Tongue (tissue), 2 donors: ENCODE measurements around the gene C1QTNF6. TPM values are rescaled to one million over a fixed set of nuclear protein-coding genes. Genes with fewer than 3 reads are reported as not detected.

Source experiments
- DNase-seq: peaks from one replicate; pipeline ENCODE4 v3.0.0-alpha.2; 2015
- total RNA-seq: library from RNA; depleted of rRNA; stranded (reverse); fragments of >200 nt; gene quantifications from one replicate; pipeline ENCODE4 v1.2.3, GENCODE V29; 2014

C1QTNF6 gene
- total RNA-seq, 1 donor from 2014 or later: 8.9 TPM

DNA sequence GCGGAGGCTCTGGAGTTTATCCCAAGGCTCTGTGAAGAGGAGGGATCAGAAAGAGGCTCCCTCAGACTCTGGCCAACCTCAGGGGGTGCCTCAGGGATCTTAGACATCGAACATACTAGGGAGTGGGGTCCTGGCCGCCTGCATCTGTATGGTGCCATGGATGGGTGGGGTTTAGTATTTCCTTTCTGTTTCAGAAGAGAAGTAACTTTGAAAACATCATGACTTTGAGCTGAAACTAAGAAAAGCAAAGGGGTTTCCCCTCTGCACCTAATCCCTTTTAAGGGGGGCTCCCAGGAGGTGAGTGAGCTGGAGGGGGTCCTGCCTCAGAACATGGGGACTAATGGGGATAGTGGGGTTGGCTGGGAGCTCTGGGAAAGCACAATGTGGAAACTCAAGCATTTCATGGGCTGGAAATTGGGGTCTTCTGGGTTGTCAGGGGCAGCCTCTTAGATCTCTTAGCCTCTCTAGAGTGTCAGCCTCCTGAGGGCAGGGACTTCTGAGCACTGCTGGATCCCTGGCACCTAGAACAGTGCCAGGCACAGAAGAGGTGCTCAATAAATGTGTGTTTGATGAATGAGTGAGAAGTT, 36.0 kb upstream of the C1QTNF6 start:
- no peak for DNase-seq

DNA sequence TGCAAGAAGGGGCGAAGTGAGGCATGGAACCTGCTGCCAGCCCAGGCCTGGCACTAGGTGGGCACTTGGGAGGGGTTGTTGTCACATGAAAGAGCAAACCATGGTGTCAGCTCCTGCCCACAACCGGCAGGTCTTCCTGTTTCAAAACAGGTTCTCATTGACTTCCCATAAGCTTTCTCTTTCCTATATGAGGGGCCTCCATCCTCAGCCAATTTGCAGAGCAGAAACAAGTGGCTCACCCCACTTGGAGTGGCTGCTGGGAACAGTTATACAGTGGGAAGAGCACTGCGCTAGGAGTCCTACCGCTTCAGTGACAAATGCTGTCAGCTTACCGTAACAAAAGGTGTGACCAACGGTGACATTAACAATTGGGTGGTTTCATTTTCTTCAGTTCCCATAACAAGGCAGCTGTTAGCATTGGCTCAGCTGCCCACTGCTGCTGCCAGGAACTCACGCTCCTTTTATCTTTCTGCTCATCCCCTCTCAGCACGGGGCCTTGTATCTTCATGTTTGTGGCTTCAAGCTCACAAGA, 34.5 kb upstream of the C1QTNF6 start:
- no peak for DNase-seq

DNA sequence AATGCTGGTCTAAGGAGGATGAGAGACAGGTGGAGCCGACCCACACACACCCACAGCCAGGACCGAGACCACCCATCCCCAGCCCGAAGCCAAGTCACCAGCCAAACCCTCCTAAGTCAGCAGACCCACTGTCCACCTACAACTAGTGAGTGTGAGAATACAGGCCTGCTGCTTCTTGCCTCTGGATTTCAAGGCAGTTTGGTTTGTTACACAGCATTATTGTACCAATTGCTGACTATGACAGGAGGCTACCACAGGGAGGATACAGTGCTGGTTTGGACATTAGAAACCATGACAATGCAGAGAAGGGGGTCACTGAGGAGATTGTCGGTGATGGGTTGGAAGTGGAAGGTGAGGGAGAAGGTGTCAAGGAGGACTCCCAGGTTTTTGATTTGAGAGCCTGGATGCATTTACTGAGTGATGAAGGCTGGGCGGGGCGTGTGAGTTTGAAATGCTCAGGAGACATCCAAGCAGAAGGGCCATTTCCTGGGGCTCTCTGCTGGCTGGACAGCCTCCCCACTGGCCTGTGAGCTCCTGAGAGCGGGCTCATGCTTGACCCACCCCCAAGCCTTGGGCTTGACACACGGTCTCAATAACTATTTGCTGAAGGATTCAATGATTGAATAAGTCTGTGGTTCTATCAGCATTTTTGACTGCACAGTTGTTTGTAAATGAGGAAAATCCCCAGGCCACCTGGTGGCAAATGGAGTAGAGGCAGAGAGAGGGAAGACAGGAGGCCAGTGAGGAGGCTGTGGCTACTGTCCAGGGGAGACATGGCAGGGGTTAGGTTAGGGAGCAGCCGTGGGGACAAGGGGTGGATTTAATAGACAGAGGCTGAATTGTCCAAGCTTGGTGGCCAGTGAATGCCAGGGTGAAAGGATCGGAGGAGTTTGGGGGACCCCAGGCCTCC, 33.6 kb upstream of the C1QTNF6 start:
- no peak for DNase-seq

DNA sequence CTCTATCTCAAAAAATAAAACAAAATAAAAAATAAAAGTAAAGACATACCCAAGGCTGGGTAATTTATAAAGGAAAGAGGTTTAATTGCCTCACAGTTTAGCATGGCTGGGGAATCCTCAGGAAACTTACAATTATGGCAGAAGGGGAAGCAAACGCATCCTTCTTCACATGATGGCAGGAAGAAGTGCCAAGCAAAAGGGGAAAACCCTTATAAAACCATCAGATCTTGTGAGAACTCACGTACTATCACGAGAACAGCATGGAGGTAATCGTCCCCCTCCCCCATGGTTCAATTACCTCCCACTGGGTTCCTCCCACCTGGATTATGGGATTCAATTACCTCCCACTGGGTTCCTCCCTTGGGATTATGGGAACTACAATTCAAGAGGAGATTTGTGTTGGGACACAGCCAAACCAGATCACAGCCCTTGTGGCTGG, 32.5 kb upstream of the C1QTNF6 start:
- no peak for DNase-seq

DNA sequence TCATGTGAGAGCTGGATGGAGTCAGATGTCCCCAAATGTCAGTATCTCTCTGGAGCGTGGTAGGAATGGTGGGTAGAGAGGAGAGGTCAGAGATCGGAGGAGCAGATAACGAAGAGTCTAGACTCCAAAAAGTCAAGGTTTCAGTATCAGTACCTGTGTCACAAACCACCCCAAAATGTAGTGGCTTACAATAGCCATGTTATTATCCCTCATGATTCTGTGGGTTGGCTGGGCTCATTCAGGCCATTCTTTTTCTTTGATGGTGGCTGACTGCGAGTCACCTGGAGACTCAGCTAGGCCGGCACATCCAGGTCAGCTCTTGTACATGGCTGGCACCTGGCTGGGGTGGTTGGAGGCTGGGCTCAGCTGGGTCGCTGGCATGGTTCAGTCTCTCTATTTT, 31.5 kb upstream of the C1QTNF6 start:
- DNase-seq: no peak

DNA sequence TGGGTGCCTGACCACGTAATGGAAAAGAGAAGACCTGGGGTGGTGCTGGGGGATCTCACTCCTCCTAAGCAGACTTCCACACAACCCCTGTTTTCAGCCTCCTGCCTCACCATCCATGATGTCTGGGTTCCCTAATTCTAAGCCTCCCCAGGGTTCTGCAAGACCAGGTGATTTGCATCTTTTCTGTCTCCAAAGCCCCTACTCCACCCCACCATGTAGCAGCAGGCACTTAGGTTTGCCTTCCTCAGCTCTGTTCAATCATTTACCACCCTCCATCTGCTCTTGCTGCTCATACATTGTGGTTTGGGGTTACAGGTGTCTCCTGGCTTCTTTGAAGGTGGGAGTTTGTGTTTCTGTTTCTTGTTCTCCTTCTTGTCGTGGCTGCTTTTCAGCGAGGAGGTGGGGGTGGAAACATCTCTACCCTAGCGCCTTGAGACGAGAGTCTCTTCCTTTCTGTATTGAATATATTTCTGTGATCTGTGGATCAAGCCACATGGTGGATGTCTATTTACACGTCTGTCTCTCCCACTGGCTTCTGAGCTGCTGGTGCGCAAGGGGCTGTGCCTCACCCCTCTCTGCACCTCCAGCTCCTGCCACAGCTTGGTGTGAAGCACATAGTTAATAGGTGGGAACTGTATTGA, 30.8 kb upstream of the C1QTNF6 start:
- no peak for DNase-seq

DNA sequence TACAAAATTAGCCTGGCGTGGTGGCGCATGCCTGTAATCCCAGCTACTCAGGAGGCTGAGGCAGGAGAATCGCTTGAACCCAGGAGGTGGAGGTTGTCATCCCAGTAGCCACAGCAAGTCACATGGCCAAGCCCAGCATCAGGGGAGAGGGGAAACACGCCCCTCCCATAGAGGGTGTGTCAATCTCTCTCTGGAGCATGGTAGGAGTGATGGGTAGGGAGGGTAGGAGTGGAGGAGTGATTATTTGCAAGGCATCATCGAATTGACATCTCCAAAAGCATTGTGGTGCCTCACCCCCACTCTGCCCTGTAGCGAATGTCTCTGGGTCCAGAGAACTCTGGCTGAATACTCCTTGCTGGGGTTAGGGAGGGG, 30.3 kb upstream of the C1QTNF6 start:
- DNase-seq: no peak

DNA sequence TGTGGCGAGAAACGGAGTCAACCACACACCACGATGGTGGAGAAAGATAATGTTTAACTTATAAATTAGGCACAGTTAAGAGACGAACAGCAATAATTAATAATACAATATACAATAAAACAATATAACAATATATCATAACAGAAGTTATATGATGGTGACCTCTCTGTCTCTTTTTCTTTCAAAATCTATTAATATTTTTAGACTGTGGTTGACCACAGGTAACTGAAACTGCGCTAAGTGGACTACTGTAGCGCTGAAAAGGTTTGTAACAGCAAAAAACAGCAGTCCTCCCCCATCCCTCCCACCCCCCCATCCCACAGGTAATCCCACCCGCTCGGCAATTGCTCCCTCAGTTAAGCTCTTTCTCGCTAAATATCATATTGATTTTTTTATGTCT, 27.8 kb upstream of the C1QTNF6 start:
- no peak for DNase-seq

DNA sequence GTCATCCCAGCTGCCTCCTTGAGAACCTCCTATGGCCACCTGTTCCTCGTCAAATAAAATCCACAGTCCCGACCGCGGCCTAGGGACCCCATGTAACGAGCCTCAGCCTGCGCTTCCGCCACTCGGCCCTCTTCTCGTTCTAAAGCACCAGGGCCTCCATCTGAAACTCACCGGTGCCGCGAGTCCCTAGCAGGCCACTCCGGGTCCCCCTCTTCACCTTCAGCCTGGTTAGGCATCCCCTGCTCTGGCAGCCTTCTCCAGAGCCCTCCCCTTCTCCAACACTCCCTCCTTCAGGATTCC, 26.6 kb upstream of the C1QTNF6 start:
- DNase-seq: no peak

DNA sequence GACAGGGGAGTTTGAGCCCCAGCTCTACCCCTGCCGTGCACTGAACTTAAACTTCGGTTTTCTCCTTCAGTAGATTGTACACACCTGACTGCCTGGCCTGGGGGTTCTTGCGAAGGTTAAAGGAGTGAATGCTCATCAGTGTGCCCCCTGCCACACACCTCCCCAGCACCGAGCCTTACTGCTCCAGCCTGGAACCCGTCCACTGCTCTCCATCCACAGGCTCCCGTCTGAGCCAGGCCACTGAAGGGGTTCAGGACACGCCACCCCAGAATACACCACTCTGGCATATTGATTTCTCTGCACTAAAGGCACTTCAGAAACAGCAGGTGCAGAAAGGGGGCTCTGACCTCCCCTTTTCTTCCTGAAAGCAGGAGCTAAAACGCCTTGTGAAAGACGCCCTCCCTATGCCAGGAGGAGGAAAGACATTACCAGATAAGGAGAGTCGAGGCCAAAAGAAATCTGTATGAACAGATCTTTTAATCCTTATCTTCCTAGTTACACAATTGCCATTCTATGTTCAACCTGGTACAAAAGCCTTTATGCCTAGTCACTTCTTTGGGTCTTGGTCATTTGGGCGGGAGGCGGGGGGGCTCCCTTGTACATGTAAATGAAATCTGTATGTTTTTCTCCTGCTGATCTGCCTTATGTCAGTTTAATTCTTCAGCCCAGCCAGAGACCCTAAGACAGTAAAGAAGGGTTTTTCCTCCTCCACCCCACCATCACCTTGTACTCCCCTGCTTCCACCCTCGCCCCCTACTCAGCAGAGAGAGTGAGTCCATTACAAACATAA, 26.1 kb upstream of the C1QTNF6 start:
- no peak for DNase-seq

DNA sequence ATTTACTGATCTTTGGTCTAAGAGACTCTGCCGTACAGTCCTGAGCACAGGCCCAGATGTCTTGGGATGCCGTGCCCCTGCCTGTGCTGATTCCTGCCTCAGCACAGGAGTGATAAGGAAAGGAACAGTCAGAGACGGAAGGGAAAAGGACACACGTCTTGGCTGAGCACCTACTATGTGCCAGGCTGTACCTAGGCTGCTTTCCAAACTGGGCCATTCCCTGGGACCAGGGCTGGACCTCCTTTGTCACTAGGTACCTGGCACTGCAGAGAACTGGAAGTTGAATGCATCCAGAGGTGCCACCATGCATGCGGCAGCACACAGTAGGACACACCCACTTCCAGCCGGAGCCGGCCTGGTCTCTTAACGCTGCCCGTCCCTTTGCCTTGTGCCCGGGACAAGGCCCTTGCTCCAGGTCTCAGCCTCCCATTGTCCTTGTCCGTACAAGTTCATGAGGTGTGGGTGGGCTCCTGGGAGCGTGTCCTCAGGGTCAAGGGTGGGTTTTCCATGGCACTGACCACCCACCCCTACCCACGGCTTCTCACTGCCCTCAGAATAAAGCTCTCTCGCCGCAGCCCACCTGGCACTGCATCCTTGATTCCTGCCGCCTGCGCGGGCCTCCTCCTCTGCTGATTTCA, 25.3 kb upstream of the C1QTNF6 start:
- no peak for DNase-seq

DNA sequence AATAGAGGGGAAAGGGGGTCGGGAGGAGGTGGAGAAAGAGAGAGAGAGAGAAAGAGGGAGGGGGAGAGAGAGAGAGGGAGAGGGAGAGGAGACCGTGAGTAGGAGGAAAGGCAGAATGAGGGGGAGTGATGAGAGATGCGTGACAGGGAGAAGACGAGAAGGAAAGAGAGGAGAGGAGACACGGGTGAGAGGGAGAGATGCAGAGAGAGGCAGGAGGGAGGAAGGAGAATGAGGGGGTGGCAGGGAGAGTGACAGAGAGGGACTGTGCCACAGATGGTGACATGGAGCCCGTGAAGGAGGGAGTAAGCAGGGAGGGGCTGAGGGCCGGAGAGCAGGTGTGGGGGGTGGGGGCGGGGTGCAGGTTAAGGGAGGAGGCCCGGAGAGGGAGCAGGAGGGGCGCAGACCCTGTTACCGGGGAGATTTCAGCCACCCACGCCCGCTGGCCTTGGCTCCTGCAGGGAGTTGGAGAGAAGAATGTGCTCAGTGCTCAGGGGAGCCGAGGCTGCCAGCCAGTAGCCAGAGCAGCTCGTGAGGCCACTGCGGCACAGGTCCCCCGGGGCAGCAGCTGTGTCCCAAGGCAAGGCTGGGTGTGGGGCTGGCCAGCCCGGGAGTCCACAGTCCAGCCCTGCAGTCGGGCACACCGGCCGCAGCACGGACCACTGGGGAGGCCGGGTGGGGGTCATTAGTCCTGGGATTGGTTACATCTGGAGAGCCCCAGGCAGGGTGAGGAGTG, 24.3 kb upstream of the C1QTNF6 start, which contains the start of gene SSTR3:
TSS of gene SSTR3 (minus strand) at position 304 of the 733 bp plus-strand sequence. CDS start 4,674 bp downstream, outside the sequence.
- DNase-seq: peak; percentile 26

DNA sequence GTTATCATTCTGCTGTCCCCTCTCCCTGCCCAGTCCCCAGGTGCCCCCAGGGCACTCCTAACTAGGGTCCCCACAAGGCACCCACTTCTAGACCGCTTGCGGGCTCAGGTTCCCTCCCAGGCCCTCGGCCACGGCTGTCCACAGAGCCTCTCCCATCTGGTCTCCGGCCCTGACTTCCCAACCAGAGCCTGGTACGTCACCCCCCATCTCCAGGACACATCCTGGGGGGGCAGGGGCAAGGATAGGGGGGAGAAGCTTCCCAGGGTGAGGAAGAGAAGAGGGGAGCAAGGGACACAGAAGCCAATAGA, 23.8 kb upstream of the C1QTNF6 start:
- DNase-seq: no peak

DNA sequence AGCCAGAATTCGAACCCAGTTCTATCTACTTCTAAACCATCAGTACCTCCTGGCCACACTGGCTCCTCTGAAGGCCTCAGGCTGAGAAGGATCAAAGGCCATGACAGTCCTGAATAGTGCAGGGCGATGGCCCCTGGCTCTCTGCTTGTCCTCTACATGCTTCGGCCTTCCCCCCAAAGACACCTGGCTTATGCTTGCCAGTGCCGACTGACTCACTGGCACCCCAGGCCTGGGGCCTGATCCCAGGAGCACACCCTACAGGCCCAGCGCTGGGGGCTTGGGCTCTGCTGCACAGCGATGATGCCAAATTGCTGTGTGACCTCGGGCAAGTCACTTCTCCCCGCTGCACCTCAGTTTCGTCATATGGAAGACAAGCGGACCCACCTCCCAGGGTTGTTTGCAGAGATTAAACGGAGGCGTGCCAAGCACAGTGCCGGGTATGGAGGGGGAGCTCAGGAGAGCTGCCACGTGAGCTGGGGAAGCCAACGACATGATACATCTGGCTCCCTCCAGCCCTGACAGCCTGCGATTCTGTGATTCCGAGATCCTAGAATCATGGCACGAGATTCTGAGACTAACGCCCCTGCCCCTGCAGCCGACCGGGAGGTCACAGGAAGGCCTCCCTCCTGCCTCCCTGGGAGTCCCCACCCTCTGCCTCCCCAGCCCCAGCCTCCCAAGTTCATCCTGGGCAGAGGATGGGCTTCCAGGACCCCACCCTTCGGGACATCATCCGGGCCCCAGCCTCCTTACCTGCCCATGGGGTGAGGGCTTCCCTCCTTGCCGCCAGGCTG, 23.2 kb upstream of the C1QTNF6 start:
- DNase-seq: no peak

DNA sequence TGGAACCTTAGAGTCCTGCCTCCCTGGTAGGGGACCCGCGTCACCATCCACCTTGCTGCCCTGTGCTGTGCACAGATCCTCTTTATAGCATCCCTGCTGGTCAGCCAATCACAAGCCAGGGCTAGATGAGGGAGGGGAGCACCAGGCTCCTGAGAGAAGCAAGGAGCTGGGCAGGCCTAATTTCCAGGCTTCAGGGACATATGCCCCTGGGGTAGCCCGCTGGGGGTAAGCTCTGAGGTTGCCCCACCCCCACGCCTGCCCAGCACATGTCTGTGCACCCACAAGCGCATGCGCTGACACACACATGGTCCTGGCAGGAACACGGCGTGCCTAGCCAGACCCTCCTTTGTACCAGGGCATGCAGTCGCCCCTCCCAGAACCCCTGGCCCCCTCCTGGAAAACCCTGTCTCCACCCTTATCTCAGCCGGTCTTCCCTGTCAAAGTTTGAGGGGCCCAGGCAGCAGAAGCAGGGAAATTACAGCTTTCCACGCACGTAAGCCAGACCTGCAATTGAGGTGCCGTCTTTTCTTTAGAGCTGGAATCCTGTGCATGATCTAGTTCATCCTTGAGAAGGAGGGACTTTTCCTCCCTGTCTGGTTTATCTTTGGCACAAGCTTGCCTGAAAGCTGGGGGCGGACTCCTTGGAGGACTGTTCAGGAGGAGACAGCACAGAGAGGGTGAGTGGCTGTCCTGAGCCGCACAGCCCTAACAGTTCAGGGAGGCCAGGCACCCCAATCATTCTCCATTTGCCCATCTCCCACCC, 22.2 kb upstream of the C1QTNF6 start:
- DNase-seq: no peak

DNA sequence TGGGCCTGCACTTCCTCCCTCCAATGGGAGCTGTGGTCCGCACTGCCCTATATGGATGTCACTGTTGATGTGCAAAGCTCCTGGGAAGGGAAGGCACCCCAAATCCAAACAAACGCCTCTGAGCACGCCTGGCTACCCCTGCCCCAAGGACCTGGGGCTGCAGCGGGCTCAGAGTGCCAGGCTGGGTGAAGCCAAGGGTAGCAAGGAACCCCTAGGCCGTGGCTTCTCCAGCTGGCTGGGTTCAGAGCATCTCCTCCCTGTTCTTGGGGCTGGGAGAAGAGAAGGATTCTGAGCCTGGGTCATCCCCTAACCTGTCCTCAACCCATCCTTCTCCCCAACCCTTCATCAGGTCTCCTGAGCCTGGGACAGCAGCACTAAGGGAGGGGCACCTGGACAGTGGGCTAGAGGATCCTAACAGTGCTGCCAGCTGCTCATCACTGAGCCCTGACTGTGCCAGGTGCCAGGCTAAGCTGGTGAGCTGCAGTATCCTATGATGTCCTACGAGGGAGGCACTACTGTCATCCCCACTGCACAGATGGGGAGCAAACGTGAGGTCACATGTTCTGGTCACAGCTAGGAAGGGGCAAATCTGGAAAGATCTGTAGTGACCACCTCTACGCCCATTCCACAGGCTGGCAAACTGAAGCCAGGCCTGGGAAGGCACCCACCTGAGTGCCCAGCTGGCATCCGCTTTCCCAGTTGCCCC, 21.2 kb upstream of the C1QTNF6 start:
- DNase-seq: no peak

DNA sequence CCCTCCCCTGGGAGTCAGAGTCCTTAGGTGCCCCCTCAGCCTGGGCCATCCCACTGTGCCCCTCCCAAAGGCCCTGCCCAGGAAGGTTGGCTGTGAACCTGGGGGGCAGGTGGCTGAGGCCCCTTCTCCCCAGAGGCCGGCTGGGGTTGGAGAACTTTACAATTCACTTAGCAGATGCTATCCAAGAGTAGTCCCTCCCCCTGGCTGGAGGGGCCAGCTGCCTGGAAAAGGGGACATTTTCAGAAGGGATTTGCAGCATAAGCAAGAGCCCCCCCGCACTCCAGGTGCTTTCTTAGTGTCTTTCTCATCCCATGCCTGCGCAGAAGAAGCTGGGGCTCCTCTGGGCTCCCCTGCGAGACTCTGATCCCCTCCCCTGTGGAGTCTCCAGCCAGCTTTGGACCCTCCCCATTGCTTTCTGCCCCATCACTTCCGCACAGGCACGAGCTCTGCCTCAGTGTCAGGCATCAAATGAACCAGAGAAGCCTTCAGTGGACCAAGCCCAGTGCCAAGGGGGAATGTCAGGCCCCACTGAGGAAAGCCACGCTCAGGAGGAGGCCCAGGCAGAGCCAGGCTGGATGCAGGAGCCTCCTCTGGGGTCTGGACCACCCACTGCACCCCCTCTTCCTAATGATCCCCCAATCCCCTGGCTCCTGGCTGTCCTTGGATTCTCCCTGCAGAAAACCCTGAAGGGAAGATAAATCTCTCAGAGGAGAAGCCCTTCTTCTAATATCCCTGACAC, 20.5 kb upstream of the C1QTNF6 start:
- no peak for DNase-seq

DNA sequence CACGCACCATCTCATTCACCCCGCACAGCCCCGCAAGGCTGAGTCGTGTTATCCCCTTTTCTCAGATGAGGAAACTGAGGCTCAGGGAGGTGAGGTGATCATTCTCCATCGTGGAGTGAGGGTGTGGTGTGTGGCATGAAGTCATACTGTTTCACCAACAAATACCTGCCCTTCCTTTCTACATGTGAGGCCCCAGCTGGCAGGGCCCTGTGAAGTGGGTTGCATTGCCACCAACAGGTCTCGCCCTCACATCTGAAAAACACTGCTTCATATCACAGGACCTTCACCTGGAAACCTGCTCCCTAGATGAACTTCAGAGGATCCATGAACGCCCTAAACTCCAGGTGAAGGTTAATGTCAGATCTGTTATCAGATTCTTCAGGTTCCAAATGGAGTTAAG, 19.9 kb upstream of the C1QTNF6 start:
- DNase-seq: no peak
